CD4-positive, alpha-beta T cell treated with Interleukin-6 at 100 ng/mL for 8 hours (primary cell): Measurements from ENCODE around the gene PKN1.

Experiments
- DNase-seq: peaks from one replicate; pipeline ENCODE4 v3.0.0-alpha.2; 2020; ENCODE audit warnings: mixed read lengths, low spot score

PKN1 gene

GRCh38 chr19:14467391-14467790, 34.3 kb downstream of the PKN1 start:
- DNase-seq, result no peak

DNA sequence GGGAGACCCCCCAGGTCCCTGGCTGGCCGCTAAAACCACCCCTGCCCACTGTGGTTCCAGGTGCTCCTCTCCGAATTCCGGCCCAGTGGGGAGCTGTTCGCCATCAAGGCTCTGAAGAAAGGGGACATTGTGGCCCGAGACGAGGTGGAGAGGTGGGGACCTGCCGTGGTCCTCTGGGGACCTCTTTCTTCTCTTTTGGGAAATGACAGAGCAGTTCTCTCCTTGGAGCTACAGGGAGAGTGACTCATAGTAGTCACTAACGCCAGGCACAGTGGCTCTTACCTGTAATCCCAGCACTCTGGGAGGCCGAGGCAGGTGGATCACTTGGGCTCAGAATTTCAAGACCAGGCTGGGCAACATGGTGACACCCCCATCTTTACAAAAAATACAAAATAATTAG, 34.7 kb downstream of the PKN1 start:
- no peak for DNase-seq

DNA sequence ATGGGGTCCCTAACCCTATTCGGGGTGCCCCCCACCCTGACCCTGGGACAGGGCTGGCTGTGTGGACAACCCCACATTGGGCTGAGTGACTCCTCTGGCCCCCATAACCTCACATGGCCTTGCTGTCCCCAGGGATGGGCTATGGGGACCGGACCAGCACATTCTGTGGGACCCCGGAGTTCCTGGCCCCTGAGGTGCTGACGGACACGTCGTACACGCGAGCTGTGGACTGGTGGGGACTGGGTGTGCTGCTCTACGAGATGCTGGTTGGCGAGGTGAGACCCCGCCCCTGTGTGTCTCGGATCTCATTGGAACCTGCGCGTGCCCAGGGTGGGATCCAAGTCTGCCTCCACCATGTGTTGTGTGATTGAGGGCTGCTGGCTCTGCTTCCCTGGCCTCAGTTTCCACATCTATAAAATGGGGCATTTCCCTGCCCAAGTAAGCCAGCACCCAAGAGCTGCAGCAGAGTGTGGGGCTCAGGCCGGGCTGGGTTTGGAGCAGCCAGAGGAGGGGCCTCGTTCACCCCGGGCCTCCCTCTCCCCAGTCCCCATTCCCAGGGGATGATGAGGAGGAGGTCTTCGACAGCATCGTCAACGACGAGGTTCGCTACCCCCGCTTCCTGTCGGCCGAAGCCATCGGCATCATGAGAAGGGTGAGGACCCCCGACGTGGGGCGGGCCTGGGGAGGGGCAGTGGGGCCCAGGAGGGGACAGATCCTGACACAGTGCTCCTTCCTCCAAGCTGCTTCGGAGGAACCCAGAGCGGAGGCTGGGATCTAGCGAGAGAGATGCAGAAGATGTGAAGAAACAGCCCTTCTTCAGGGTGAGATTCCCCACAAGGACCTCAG, 37.1 kb downstream of the PKN1 start:
- no peak for DNase-seq

GRCh38 chr19:14471436-14472187, 38.5 kb downstream of the PKN1 start:
- DNase-seq, result no peak

GRCh38 chr19:14472202-14472938, 39.3 kb downstream of the PKN1 start:
- peak; percentile 70 for DNase-seq

- DNase-seq, result no peak
These were observed 40.2 kb downstream of the PKN1 start for GRCh38 chr19:14473073-14473977.

DNA sequence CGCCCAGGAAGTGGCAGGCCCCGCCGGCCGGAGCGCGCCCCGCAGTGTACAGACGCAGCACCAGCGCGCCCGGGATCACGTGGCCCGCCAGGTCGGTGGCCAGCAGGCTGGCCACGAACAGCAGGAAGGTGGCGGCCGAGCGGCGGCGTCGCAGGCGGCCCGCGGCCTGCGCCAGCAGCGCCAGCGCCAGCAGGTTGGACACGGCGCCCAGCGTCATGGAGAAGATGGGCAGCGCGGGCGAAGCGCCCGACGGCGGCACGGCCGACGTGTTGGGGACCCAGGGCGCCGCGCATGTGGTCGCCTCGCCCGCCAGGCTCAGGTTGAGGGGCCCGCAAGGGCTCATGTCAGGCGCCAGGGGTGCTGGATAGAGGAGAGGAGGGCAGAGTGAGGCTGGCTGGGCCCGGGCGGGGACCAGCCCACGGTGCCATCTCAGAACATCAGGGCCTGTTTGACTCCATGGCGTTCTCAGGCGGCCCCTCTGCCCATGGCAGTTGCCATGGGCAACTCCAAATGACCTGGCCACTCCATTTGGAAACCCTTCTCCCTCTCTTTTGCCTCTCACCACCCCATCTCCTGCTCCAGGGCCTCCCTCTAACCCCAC, 41.0 kb downstream of the PKN1 start:
- DNase-seq, result no peak

DNA sequence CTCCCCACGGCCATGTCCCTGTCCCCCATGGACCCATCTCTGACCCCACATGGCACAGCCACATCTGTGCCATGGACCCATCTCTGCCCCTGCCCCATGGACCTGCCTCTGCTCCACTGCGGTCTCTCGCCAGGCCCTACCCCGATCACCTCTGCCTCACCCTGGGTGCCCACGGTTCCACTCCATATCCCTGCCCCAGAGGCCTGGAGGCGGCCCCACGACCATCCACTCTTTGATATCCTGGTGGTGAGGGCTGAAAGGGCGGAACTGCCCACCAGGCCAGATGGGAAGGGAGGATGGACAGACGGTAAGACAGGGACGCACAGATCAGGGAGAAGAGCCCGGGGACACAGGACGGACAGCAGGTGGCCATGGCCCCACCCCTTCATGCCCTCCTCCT, 41.7 kb downstream of the PKN1 start:
- no peak for DNase-seq

- DNase-seq, result no peak
These were observed 42.4 kb downstream of the PKN1 start, which contains the start of gene PTGER1 for GRCh38 chr19:14475251-14476073. PTGER1 (minus strand) TSS chr19:14475354; CDS start chr19:14474320, 1,034 bp downstream.

- no peak for DNase-seq
These were observed 43.2 kb downstream of the PKN1 start for GRCh38 chr19:14476327-14476672.

- no peak for DNase-seq
These were observed 43.7 kb downstream of the PKN1 start for GRCh38 chr19:14476673-14477401.

DNA sequence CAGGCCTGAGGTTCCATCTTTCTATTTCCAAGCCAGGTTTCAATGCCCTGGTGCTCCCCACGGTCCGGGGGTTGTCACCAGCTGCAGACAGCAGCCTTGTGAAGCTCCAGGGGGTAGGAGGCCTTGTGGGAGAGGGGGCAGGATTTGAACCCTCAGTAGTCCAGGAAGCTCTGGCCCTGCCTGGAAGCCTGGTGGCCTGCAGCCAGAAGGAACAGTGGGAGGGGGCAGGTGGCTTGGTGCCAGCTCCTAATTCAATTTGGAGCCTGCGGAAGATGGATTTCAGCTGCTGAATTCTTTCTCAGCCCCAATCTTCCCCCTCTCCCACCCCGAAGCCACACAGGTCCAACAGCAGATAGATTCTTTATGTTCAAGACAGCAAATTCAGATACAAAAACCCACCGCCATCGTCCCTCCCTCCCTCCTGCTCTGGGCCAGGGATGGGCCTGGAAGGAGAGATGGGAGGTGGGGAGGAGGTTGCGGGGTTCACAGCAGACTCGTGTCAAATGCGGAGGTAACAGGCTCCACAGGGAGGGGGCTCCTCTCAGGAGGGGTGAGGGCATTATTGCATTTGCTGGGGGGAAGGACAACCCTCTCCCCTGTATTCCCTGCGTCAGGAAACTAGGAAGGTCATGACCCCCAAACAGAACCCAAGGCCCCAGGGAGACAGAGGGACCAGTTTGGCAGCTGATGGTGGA, 44.5 kb downstream of the PKN1 start:
- DNase-seq, result no peak

GRCh38 chr19:14478113-14478545, 45.0 kb downstream of the PKN1 start:
- DNase-seq, result no peak

DNA sequence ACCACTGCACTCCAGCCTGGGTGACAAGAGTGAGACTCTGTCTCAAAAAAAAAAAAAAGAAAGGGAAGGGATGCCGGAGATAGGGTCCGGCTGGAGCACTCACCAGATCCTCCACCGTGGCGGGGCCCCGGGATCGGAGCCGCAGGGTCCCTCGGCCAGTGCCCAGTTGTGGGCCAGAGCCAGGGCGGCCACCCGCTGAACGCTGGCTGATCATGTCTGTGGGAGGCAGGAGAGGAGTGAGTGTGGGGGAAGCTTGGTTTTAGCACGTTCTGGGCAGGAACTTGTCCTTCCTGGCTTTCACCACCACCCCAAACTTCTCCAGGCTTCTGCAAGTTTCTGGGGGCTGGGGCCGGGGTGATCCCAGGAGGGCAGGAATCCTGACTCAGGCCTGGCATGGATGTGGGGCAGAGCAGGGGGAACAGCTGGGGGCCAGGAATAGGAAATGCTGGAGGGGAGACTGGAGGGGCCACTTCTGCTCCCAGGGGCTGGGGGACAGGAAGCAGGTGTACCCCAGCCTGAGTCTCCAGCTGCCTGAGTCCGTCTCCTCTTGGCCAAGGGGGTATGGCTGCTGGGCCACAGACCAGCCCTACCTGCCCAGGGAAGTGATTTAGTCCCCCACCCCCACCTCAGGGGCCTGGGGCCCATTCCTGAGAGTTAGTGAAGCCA, 46.3 kb downstream of the PKN1 start:
- no peak for DNase-seq

DNA sequence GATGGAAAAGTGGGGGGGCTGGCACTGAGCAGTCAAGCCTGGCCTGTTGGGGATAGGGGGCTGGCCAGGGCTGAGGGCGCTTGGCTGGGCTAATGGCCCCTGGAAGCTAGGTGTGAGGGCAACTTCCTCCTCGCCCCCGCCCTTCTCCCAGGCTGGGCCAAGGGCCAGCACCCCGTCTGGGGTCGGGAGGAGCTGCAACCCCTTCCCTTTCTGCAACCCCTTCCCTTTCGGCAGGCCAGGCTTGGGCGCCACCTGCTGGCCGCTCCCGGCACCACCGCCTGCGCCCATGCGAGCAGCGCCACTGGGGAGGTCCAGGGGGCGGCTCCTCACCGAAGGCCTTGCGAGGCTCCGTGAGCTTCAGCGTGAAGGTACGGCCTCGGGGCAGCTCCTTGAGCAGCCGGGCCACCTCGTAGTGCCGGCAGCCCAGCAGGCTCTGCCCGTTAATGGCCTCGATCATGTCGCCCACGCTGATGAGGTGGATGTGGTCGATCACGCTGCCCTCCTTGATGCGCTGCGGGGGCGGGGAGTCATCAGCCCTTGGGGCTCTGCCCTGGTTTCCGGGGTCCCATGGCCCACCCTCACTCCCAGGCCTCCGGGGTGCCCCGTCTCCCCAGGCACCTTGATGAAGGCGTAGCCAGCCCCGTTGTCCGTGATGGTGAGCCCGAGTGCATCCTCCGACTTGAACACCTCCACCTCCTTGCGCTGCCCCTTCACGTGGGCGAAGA, 47.0 kb downstream of the PKN1 start:
- DNase-seq, result peak; percentile 56

- no peak for DNase-seq
These were observed 47.6 kb downstream of the PKN1 start for GRCh38 chr19:14480700-14481079.

DNA sequence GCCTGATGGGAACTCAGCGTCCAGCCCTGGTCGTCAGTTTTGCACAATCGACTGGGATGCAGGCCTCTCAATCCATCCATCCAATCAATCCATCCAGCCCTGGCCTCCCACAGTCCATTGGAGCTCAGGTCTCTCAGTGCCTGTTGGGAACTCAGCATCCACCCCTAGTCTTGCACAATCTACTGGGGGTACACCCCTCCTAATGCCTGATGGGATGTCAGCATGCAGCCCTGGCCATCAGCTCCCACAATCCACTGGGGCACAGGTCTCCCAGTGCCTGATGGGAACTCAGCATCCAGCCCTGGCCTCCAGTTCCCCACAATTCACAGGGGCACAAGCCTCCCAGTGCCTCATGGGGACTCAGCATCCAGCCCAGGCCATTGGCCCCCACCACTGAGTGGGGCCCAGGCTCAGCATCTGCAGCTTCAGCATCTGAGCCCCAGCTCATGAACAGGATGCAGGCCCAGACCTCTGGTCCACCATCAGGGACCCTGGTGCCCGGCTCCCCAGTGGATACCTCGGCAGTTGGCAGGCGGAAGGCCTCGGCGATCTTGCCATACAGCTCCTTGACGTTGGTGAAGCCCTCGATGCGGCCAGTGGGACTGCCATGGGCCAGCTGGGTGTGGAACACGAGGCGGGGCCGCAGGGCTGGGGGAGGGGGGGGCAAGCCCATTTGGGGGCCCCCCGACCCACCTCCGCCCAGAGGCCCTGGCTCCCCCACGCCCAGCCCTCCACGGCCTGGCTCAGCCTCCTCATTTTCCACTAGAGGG, 49.3 kb downstream of the PKN1 start:
- DNase-seq, result no peak
